Activated naive CD4-positive, alpha-beta T cell treated with anti-CD3 and anti-CD28 coated beads, Interleukin-2, amount 50 U/mL, for 72 hours (primary cell): ENCODE results near the gene ARL8A. TPM values are rescaled to one million over a fixed set of nuclear protein-coding genes. Genes with fewer than 3 reads are reported as not detected.

ENCODE experiments used
- ATAC-seq, 2 donors: fragments of 150-1000 bp; cut with Tn5 transposase; 2 replicates each; pipeline ENCODE4 v1.10.0; 2021; ENCODE audit warnings: mild to moderate bottlenecking in 2 of 2, moderate library complexity in 2 of 2
- DNase-seq, 2 donors: peaks; one replicate each; pipeline ENCODE4 v3.0.0; 2021 to 2022; ENCODE audit warnings: low spot score in 2 of 2
- H3K27ac Mint-ChIP-seq, 2 donors: one replicate each; pipeline ENCODE4 v1.8.0; 2022; ENCODE audit warnings: mild to moderate bottlenecking in 2 of 2, mixed read lengths in 2 of 2
- H3K36me3 Mint-ChIP-seq, 2 donors: one replicate each; pipeline ENCODE4 v1.8.0; 2022; ENCODE audit warnings: mixed read lengths in 2 of 2
- H3K9me3 Mint-ChIP-seq, 2 donors: one replicate each; pipeline ENCODE4 v1.8.0; 2022; ENCODE audit warnings: mixed read lengths in 2 of 2
- total RNA-seq, 2 donors: library from RNA; stranded (reverse); gene quantifications; one replicate each; pipeline ENCODE4 v1.2.3, GENCODE V29; 2022

Gene ARL8A
- total RNA-seq, 2 donors from 2014 or later = 38.8 to 63.2 TPM

- ATAC-seq (no peak), DNase-seq (no peak)
- Mint-ChIP-seq H3K27ac (peak overlapping the region in 1 of 2 donors; percentile 34), H3K36me3 (no peaks in the 10 kb centered on the region), H3K9me3 (no peaks in the 10 kb centered on the region)
These were observed 59.5 kb downstream of the ARL8A start for GRCh38 chr1:202084791-202085681.

Other genes with a start within 250 kb of the ARL8A start
- not detected for gene LMOD1, start 198.2 kb downstream of the ARL8A start, total RNA-seq
- gene TIMM17A, start 189.2 kb downstream of the ARL8A start, total RNA-seq = 10 to 100 TPM; 64.3 to 89.0 TPM
- 10 to 100 TPM; 43.8 to 56.6 TPM for gene RNPEP, start 162.1 kb downstream of the ARL8A start, total RNA-seq
- under 1 TPM; 0.18 to 0.37 TPM for gene ELF3, start 134.2 kb downstream of the ARL8A start, total RNA-seq
- not detected for gene GPR37L1, start 21.8 kb downstream of the ARL8A start, total RNA-seq
- gene PTPN7, start 15.9 kb upstream of the ARL8A start, total RNA-seq = 100 to 1,000 TPM; 119 to 198 TPM
- under 1 TPM; 0.14 TPM for gene LGR6, start 49.1 kb upstream of the ARL8A start, total RNA-seq
- 100 to 1,000 TPM in 1 of 2 donors, 10 to 100 TPM in 1; 79.7 to 166 TPM for gene UBE2T, start 197.2 kb upstream of the ARL8A start, total RNA-seq
- 10 to 100 TPM; 21.5 to 28.6 TPM for gene PPP1R12B, start 204.0 kb upstream of the ARL8A start, total RNA-seq